Anterior cingulate cortex (tissue), 58 donors: Measurements from ENCODE around the gene FAF2.
A peak's percentile ranks its signal among the peaks of the same experiment; 100 is the strongest.
"Not testable (repeated sequence)": the region's sequence is repeated elsewhere in the genome, so short reads cannot be mapped to it uniquely, and the experiment has no call there.

Source experiments
- DNase-seq, 58 donors: peaks; one replicate each; lab custom pipeline; 2025; lab: John Stamatoyannopoulos, UW

FAF2 gene

GRCh38 chr5:176416965-176417364 is 31.2 kb upstream of the FAF2 start:
- no peak for DNase-seq

GRCh38 chr5:176418251-176418650 is 29.9 kb upstream of the FAF2 start:
- no peak for DNase-seq

GRCh38 chr5:176420086-176420485 is 28.1 kb upstream of the FAF2 start:
- no peak for DNase-seq

GRCh38 chr5:176420972-176421544 is 27.1 kb upstream of the FAF2 start:
- DNase-seq, result no peak

GRCh38 chr5:176424181-176424580 is 24.0 kb upstream of the FAF2 start:
- no peak for DNase-seq

- no peak for DNase-seq
Observed at GRCh38 chr5:176425138-176425537, 23.0 kb upstream of the FAF2 start.

GRCh38 chr5:176425791-176426190 is 22.4 kb upstream of the FAF2 start:
- no peak for DNase-seq

GRCh38 chr5:176426876-176427275 is 21.3 kb upstream of the FAF2 start:
- no peak for DNase-seq

- DNase-seq, result no peak
Observed at GRCh38 chr5:176427971-176428370, 20.2 kb upstream of the FAF2 start.

- no peak for DNase-seq
Observed at GRCh38 chr5:176429972-176430371, 18.2 kb upstream of the FAF2 start.

- no peak for DNase-seq
Observed at GRCh38 chr5:176432707-176433106, 15.5 kb upstream of the FAF2 start.

GRCh38 chr5:176436656-176437055 is 11.5 kb upstream of the FAF2 start:
- no peak for DNase-seq

GRCh38 chr5:176438959-176439757 is 9.0 kb upstream of the FAF2 start:
- DNase-seq, result no peak

- DNase-seq, result no peak
Observed at GRCh38 chr5:176440927-176441706, 7.1 kb upstream of the FAF2 start.

GRCh38 chr5:176441921-176442323 is 6.3 kb upstream of the FAF2 start:
- DNase-seq, result no peak

GRCh38 chr5:176442911-176443310 is 5.3 kb upstream of the FAF2 start:
- not testable (repeated sequence) for DNase-seq

GRCh38 chr5:176444742-176445141 is 3.4 kb upstream of the FAF2 start:
- no peak for DNase-seq

- DNase-seq, result no peak
Observed at GRCh38 chr5:176446028-176446665, 2.0 kb upstream of the FAF2 start.

- DNase-seq, result peak in 13 of 58 donors; percentile 1 to 57 (median 36)
Observed at GRCh38 chr5:176446884-176447590, 1.1 kb upstream of the FAF2 start.

- peak in 30 of 58 donors; percentile 55 to 89 (median 74) for DNase-seq
Observed at GRCh38 chr5:176447591-176447977, 601 bp upstream of the FAF2 start.
